ENCODE results near the gene OLFML2A. TPM values are rescaled to one million over a fixed set of nuclear protein-coding genes. Genes with fewer than 3 reads are reported as not detected.

OLFML2A gene
- total and polyA plus RNA-seq, 12 donors, result 5.9 to 51.2 (median 31.8) TPM

- WGBS, 2 donors, result 71 to 75% methylated on average over 6 of the region's 6 CpGs
- ATAC-seq (peak in 7 of 8 donors; percentile 15 to 84 (median 51)), DNase-seq (no peak)
- peaks cover 0 to 19% (median 0%) of the 10 kb centered on the region in 9 donors for H3K36me3 ChIP-seq
- H3K27ac ChIP-seq, result peak overlapping the region in 2 of 10 donors; percentile 14 to 26
- H3K27me3 ChIP-seq, result no peaks in the 10 kb centered on the region
- TF ChIP-seq, protein P1, sequence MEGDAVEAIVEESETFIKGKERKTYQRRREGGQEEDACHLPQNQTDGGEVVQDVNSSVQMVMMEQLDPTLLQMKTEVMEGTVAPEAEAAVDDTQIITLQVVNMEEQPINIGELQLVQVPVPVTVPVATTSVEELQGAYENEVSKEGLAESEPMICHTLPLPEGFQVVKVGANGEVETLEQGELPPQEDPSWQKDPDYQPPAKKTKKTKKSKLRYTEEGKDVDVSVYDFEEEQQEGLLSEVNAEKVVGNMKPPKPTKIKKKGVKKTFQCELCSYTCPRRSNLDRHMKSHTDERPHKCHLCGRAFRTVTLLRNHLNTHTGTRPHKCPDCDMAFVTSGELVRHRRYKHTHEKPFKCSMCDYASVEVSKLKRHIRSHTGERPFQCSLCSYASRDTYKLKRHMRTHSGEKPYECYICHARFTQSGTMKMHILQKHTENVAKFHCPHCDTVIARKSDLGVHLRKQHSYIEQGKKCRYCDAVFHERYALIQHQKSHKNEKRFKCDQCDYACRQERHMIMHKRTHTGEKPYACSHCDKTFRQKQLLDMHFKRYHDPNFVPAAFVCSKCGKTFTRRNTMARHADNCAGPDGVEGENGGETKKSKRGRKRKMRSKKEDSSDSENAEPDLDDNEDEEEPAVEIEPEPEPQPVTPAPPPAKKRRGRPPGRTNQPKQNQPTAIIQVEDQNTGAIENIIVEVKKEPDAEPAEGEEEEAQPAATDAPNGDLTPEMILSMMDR (IDR thresholded peaks at IDR 0.05), result no peak
- intact Hi-C loops (cut with DNase I), result no loop called here
- H3K4me1 ChIP-seq, result peaks cover 0 to 23% (median 4%) of the 10 kb centered on the region in 9 donors
- no peak overlapping the region for H3K4me3 ChIP-seq
- H3K9me3 ChIP-seq, result no peaks in the 10 kb centered on the region
Observed at GRCh38 chr9:124812441-124812876, 35.5 kb downstream of the OLFML2A start.

GRCh38 chr9:124813041-124813440 lies 36.1 kb downstream of the OLFML2A start:
- DNase-seq (no peak), ATAC-seq (no peak)
- WGBS, 2 donors, result 91% methylated on average over 7 of the region's 7 CpGs
- intact Hi-C loops (cut with DNase I), result no loop called here
- H3K4me1 ChIP-seq, result peaks cover 0 to 23% (median 4%) of the 10 kb centered on the region in 9 donors
- no peaks in the 10 kb centered on the region for H3K27me3 ChIP-seq
- H3K36me3 ChIP-seq, result peaks cover 0 to 13% (median 0%) of the 10 kb centered on the region in 9 donors
- H3K9me3 ChIP-seq, result no peaks in the 10 kb centered on the region
- no peak overlapping the region for H3K4me3 ChIP-seq
- H3K27ac ChIP-seq, result peak overlapping the region in 1 of 10 donors; percentile 26
- TF ChIP-seq, protein P1 (IDR thresholded peaks at IDR 0.05), result no peak

DNA sequence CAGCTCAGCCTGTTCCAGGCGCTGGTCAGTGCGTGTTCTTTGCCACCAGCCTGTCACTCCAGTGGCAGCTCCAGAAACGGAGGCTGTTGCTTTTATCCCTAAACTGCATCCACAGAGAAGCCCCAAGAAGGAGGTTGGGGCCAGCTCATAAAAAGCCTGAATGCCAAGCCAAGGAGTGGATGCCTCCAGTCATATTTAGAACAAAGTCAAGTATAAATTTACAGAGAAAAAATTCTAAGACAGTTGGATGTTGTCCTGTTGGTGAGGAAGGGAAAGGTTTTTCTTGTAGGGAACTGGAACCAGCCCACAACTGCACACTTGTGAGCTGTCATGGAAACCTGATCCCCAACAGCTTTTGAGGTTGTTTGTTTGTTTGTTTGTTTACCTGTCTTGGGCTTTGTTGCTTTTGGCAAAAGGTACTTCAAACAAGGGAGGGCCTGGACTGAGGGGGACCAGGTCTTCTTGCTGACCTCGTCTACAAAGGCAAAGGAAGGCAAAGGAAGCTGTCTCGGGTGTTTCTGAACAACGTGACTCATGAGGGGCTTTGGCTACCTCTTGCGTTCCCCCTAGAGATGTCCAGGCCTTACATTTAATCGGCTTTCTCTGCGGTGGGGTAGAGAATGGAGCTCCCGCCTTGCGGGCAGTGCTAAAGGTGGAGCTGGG lies 36.7 kb downstream of the OLFML2A start:
- peaks cover 0 to 12% (median 0%) of the 10 kb centered on the region in 9 donors for H3K36me3 ChIP-seq
- peaks cover 0 to 27% (median 7%) of the 10 kb centered on the region in 9 donors for H3K4me1 ChIP-seq
- WGBS, 2 donors, result 83 to 87% methylated on average over 11 of the region's 11 CpGs
- DNase-seq, result no peak
- no peaks in the 10 kb centered on the region for H3K9me3 ChIP-seq
- no peak overlapping the region for H3K4me3 ChIP-seq
- no peaks in the 10 kb centered on the region for H3K27me3 ChIP-seq
- intact Hi-C loops (cut with DNase I), result no loop called here
- no peak for ATAC-seq
- H3K27ac ChIP-seq, result no peak overlapping the region
- TF ChIP-seq, protein P1 (IDR thresholded peaks at IDR 0.05), result no peak

DNA sequence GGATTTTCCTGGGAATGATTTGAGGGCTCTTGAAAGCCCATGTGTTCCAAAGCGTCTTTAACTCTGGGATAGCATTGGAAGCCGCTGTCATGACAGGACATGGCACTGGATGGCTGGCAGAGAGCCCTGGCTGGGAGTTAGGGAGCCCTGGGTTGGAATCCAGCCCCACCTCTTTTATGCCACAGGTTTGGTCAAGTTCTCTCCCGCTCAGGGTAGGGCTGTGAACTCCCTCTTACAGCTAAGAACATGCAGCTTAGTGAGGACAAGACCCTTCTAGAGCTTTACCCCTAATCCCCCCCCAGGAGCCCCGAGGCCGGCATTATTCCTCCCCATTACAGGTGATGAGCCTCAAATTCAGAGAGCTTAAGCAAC lies 37.2 kb downstream of the OLFML2A start:
- Histone ChIP-seq H3K9me3 (no peaks in the 10 kb centered on the region), H3K4me3 (no peak overlapping the region), H3K27ac (no peak overlapping the region), H3K4me1 (peaks cover 3 to 30% (median 12%) of the 10 kb centered on the region in 9 donors), H3K27me3 (no peaks in the 10 kb centered on the region), H3K36me3 (peaks cover 0 to 12% (median 0%) of the 10 kb centered on the region in 9 donors)
- no peak for ATAC-seq
- intact Hi-C loops (cut with DNase I), result no loop called here
- TF ChIP-seq, protein P1 (IDR thresholded peaks at IDR 0.05), result no peak
- WGBS, 2 donors, result 78 to 82% methylated on average over 5 of the region's 5 CpGs
- DNase-seq, result no peak
